Measurements from ENCODE around the gene IFNA7. TPM values are rescaled to one million over a fixed set of nuclear protein-coding genes. Genes with fewer than 3 reads are reported as not detected.
"Not testable (repeated sequence)": the region's sequence is repeated elsewhere in the genome, so short reads cannot be mapped to it uniquely, and the experiment has no call there.

The IFNA7 gene
- total RNA-seq = not detected
- long read RNA-seq, donor 1 = 0 reads
- long read RNA-seq, donor 2 = 0 reads

- DNase-seq; H3K36me3 ChIP-seq (ENCODE audit: low read depth); H3K4me1 ChIP-seq (ENCODE audit: low read depth); intact Hi-C loops (cut with DNase I, micrococcal nuclease); H3K9me3 ChIP-seq; H3K4me3 ChIP-seq; ATAC-seq: not testable (repeated sequence)
Measured at GRCh38 chr9:21202105-21202504, at the start of gene IFNA7. TSS of gene IFNA7 (minus strand) at chr9:21202205. CDS start at chr9:21202165, 40 bp downstream.

- DNase-seq = no peak
- Histone ChIP-seq H3K4me3 (no peak overlapping the region), H3K4me1 (ENCODE audit: low read depth) (no peaks in the 10 kb centered on the region), H3K36me3 (ENCODE audit: low read depth) (no peaks in the 10 kb centered on the region), H3K9me3 (no peaks in the 10 kb centered on the region)
- ATAC-seq = no peak
- TF ChIP-seq, protein P1, sequence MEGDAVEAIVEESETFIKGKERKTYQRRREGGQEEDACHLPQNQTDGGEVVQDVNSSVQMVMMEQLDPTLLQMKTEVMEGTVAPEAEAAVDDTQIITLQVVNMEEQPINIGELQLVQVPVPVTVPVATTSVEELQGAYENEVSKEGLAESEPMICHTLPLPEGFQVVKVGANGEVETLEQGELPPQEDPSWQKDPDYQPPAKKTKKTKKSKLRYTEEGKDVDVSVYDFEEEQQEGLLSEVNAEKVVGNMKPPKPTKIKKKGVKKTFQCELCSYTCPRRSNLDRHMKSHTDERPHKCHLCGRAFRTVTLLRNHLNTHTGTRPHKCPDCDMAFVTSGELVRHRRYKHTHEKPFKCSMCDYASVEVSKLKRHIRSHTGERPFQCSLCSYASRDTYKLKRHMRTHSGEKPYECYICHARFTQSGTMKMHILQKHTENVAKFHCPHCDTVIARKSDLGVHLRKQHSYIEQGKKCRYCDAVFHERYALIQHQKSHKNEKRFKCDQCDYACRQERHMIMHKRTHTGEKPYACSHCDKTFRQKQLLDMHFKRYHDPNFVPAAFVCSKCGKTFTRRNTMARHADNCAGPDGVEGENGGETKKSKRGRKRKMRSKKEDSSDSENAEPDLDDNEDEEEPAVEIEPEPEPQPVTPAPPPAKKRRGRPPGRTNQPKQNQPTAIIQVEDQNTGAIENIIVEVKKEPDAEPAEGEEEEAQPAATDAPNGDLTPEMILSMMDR (IDR thresholded peaks at IDR 0.05) = no peak
- intact Hi-C loops (cut with DNase I, micrococcal nuclease) = no loop called here
Measured at GRCh38 chr9:21251638-21252037, 49.6 kb upstream of the IFNA7 start.

DNA sequence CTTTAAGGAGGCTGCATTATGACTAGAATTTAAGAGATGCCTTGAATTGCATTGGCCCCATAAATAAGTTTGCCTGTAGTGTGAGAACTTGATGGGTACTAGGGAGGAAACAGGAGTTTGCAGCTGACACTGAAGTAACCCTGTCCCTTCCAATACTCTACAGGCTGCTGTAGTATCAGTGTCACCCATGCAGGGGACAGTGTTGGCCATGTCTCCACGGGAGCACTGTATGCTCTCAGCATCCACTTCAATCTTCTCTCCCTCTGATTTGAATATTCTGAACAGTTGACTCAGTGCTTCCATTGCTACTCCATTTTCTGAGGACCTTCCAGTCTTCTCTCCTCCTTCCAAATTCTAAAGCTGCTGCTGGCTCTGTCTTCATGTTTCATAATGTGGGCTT is 49.2 kb upstream of the IFNA7 start:
- H3K36me3 ChIP-seq (ENCODE audit: low read depth) = no peaks in the 10 kb centered on the region
- DNase-seq (no peak), ATAC-seq (no peak)
- no peaks in the 10 kb centered on the region for H3K4me1 ChIP-seq (ENCODE audit: low read depth)
- no peak overlapping the region for H3K4me3 ChIP-seq
- H3K9me3 ChIP-seq = no peaks in the 10 kb centered on the region
- intact Hi-C loops (cut with DNase I, micrococcal nuclease) = no loop called here
- TF ChIP-seq, protein P1 (IDR thresholded peaks at IDR 0.05) = no peak

- DNase-seq = no peak
- intact Hi-C loops (cut with DNase I, micrococcal nuclease) = no loop called here
- H3K4me3 ChIP-seq = no peak overlapping the region
- ATAC-seq = no peak
- H3K36me3 ChIP-seq (ENCODE audit: low read depth) = no peaks in the 10 kb centered on the region
- H3K9me3 ChIP-seq = no peaks in the 10 kb centered on the region
- TF ChIP-seq, protein P1 (IDR thresholded peaks at IDR 0.05) = no peak
- no peaks in the 10 kb centered on the region for H3K4me1 ChIP-seq (ENCODE audit: low read depth)
Measured at GRCh38 chr9:21244836-21245235, 42.8 kb upstream of the IFNA7 start.

DNA sequence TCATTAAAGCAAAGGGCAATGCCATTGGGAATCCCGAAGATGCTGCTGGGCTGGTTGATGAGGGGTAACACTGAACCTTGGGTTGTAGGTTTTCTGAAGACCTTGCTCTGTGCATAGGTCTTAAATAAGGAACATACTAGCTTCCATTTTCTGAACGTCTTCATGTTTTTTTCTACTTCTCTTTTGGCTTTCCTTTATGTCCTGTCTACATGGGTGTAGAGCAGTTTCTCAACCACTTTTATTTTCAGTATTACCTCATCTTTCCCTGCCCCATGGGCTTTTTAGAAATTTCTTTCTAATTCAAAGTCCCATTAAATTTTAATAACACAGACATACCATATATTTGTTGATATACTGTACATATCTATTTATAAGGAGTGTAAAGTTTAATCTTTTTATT is 37.9 kb upstream of the IFNA7 start, which contains the start of gene IFNA14:
Gene IFNA14, minus strand, starts transcription at position 95 of the 400 bp plus-strand sequence. Its CDS starts 70 bp downstream, at position 25.
- Histone ChIP-seq H3K4me1 (ENCODE audit: low read depth) (no peaks in the 10 kb centered on the region), H3K36me3 (ENCODE audit: low read depth) (no peaks in the 10 kb centered on the region), H3K4me3 (no peak within 1 kb of the TSS), H3K9me3 (no peaks in the 10 kb centered on the region)
- DNase-seq (no peak), ATAC-seq (no peak)
- intact Hi-C loops (cut with DNase I, micrococcal nuclease) = no loop called here
- TF ChIP-seq, protein P1 (IDR thresholded peaks at IDR 0.05) = no peak

GRCh38 chr9:21236360-21236714 is 34.3 kb upstream of the IFNA7 start:
- H3K36me3 ChIP-seq (ENCODE audit: low read depth); H3K9me3 ChIP-seq; H3K4me3 ChIP-seq; intact Hi-C loops (cut with DNase I, micrococcal nuclease); H3K4me1 ChIP-seq (ENCODE audit: low read depth); ATAC-seq; DNase-seq: not testable (repeated sequence)

GRCh38 chr9:21235468-21236359 is 33.7 kb upstream of the IFNA7 start:
- ATAC-seq = peak; percentile 67
- H3K4me3 ChIP-seq; H3K36me3 ChIP-seq (ENCODE audit: low read depth); H3K4me1 ChIP-seq (ENCODE audit: low read depth); intact Hi-C loops (cut with DNase I, micrococcal nuclease); H3K9me3 ChIP-seq: not testable (repeated sequence)
- DNase-seq = peak in 1 of 3 donors; percentile 47

Data from mucosa of descending colon (tissue), 3 donors.